ENCODE measurements around the gene RAB4A. TPM values are rescaled to one million over a fixed set of nuclear protein-coding genes. Genes with fewer than 3 reads are reported as not detected.

The RAB4A gene
- total RNA-seq, 3 donors from 2014 or later (not counting 1 experiment from before 2014, with no cell fraction given) = 31.2 to 47.1 (median 31.6) TPM

DNA sequence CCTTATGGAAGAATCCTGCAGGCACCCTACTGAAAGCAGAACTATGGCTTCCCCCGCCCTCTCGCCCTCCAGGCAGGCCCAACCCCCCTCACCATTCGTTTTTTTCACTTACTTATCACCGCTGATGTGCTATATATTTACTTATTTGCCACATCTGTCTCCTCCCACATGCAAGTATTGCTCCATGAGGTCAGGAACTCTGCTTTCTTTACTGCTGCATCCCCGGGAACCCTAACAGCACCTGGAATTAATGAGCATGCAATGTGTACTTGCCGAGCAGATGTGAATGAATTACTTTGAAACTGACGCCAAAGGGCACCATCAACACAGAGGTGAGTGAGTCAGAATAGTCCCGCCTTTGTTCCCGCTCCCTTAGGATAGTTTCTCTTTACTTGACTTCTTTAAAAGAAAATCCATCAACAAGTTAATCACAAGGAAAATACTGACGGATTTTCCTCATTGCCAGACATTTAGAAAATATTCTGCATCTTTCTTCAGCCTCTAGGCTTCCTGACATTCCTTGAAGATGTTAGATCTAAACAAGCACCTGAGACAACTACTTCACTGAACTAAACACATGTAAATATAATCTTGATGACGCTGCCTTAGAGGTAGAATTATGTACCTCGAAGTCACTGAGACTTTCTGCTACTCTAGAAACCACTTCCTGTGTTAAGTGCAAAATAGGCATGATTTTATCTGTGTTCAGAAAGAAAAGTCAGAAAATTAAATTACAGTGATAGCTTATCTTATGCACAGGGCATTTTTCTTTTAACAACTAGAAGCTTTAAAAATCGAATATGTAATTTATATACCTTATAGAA, 17.5 kb upstream of the RAB4A start:
- Histone ChIP-seq H3K36me3 (ENCODE audit: control insufficient read depth, insufficient read depth, low read length) (no peaks in the 10 kb centered on the region), H3K9me3 (ENCODE audit: control insufficient read depth, insufficient read depth, low read length) (no peaks in the 10 kb centered on the region), H3K4me1 (ENCODE audit: control insufficient read depth, insufficient read depth, low read length) (peaks cover 25% of the 10 kb centered on the region), H3K27ac (ENCODE audit: low read length) (peak overlapping the region; percentile 46), H3K4me3 (ENCODE audit: low read length) (no peak overlapping the region), H3K27me3 (ENCODE audit: control insufficient read depth, insufficient read depth, low read length) (no peaks in the 10 kb centered on the region)
- no peak for TF ChIP-seq CTCF (IDR thresholded peaks at IDR 0.05)
- WGBS (ENCODE audit: insufficient coverage) = 48% methylated on average over 10 of the region's 13 CpGs
- Mint-ChIP-seq H3K9me3 (no peaks in the 10 kb centered on the region), H3K4me1 (peaks cover 26% of the 10 kb centered on the region in 2 donors), H3K27me3 (ENCODE audit: low read depth in 2 of 2) (peaks cover 0 to 3% of the 10 kb centered on the region in 2 donors), H3K36me3 (no peaks in the 10 kb centered on the region), H3K4me3 (peak overlapping the region; percentile 75), H3K27ac (peak overlapping the region; percentile 77 to 81)
- peak in 1 of 2 donors; percentile 76 for DNase-seq
- ATAC-seq = peak; percentile 86 to 87 (median 87)
- intact Hi-C loops (cut with micrococcal nuclease) = loop anchor here (10.0 kb wide), 1 partner anchor 411 kb away; no protein-coding TSS in a partner anchor

GRCh38 chr1:229254910-229255541, 15.9 kb upstream of the RAB4A start:
- H3K36me3 ChIP-seq (ENCODE audit: control insufficient read depth, insufficient read depth, low read length) = no peaks in the 10 kb centered on the region
- no peaks in the 10 kb centered on the region for H3K9me3 ChIP-seq (ENCODE audit: control insufficient read depth, insufficient read depth, low read length)
- no peaks in the 10 kb centered on the region for H3K27me3 ChIP-seq (ENCODE audit: control insufficient read depth, insufficient read depth, low read length)
- H3K36me3 Mint-ChIP-seq = no peaks in the 10 kb centered on the region
- peak overlapping the region; percentile 63 for H3K4me3 Mint-ChIP-seq
- DNase-seq (peak in 1 of 2 donors; percentile 70), ATAC-seq (peak in 1 of 3 donors; percentile 24)
- peaks cover 33 to 34% of the 10 kb centered on the region in 2 donors for H3K4me1 Mint-ChIP-seq
- H3K4me1 ChIP-seq (ENCODE audit: control insufficient read depth, insufficient read depth, low read length) = peaks cover 30% of the 10 kb centered on the region
- 95% methylated on average over 1 of the region's 1 CpG for WGBS (ENCODE audit: insufficient coverage)
- no peak overlapping the region for H3K4me3 ChIP-seq (ENCODE audit: low read length)
- peak overlapping the region; percentile 57 to 75 for H3K27ac Mint-ChIP-seq
- H3K9me3 Mint-ChIP-seq = no peaks in the 10 kb centered on the region
- no peak overlapping the region for H3K27ac ChIP-seq (ENCODE audit: low read length)
- intact Hi-C loops (cut with micrococcal nuclease) = loop anchor here (10.0 kb wide), 1 partner anchor 410 kb away; no protein-coding TSS in a partner anchor
- no peak for TF ChIP-seq CTCF (IDR thresholded peaks at IDR 0.05)
- no peaks in the 10 kb centered on the region for H3K27me3 Mint-ChIP-seq (ENCODE audit: low read depth in 2 of 2)

- peak overlapping the region in 1 of 2 donors; percentile 74 for H3K27ac Mint-ChIP-seq
- no peaks in the 10 kb centered on the region for H3K9me3 ChIP-seq (ENCODE audit: control insufficient read depth, insufficient read depth, low read length)
- H3K27me3 Mint-ChIP-seq (ENCODE audit: low read depth in 2 of 2) = no peaks in the 10 kb centered on the region
- peak; percentile 87 for TF ChIP-seq CTCF (IDR thresholded peaks at IDR 0.05)
- no peak overlapping the region for H3K27ac ChIP-seq (ENCODE audit: low read length)
- H3K36me3 Mint-ChIP-seq = no peaks in the 10 kb centered on the region
- peaks cover 25 to 27% of the 10 kb centered on the region in 2 donors for H3K4me1 Mint-ChIP-seq
- ATAC-seq = peak in 2 of 3 donors; percentile 55 to 70
- no peaks in the 10 kb centered on the region for H3K9me3 Mint-ChIP-seq
- WGBS (ENCODE audit: insufficient coverage) = 0% methylated on average over 4 of the region's 4 CpGs
- no peak overlapping the region for H3K4me3 ChIP-seq (ENCODE audit: low read length)
- DNase-seq = peak; percentile 50 to 87
- intact Hi-C loops (cut with micrococcal nuclease) = loop anchor here (1.0 to 10.0 kb wide), 4 partner anchors 224 to 1052 kb away; no protein-coding TSS in a partner anchor
- peak overlapping the region; percentile 37 for H3K4me3 Mint-ChIP-seq
- peaks cover 23% of the 10 kb centered on the region for H3K4me1 ChIP-seq (ENCODE audit: control insufficient read depth, insufficient read depth, low read length)
- H3K36me3 ChIP-seq (ENCODE audit: control insufficient read depth, insufficient read depth, low read length) = no peaks in the 10 kb centered on the region
- no peaks in the 10 kb centered on the region for H3K27me3 ChIP-seq (ENCODE audit: control insufficient read depth, insufficient read depth, low read length)
These were observed 12.7 kb upstream of the RAB4A start for GRCh38 chr1:229258031-229258756.
